GM21423 (cell line): ENCODE measurements around the gene SEMA3D.
"Not testable (repeated sequence)": the region's sequence is repeated elsewhere in the genome, so short reads cannot be mapped to it uniquely, and the experiment has no call there.

Experiments used
- ATAC-seq: cut with Tn5 transposase; IDR thresholded peaks from one replicate; pipeline ENCODE4 v1.9.1; 2021; ENCODE audit warnings: mild to moderate bottlenecking, moderate library complexity; ENCODE audit not compliant: unreplicated experiment

Gene SEMA3D

GRCh38 chr7:85000735-85001350, 186.0 kb downstream of the SEMA3D start:
- ATAC-seq, result no peak

GRCh38 chr7:84999450-84999849, 187.4 kb downstream of the SEMA3D start:
- no peak for ATAC-seq

- no peak for ATAC-seq
Measured at GRCh38 chr7:84998665-84999064, 188.2 kb downstream of the SEMA3D start.

- no peak for ATAC-seq
Measured at GRCh38 chr7:84997626-84998025, 189.2 kb downstream of the SEMA3D start.

- not testable (repeated sequence) for ATAC-seq
Measured at GRCh38 chr7:84992954-84993353, 193.9 kb downstream of the SEMA3D start.

GRCh38 chr7:84985073-84985784, 201.6 kb downstream of the SEMA3D start:
- no peak for ATAC-seq

GRCh38 chr7:84982199-84982598, 204.7 kb downstream of the SEMA3D start:
- no peak for ATAC-seq

- no peak for ATAC-seq
Measured at GRCh38 chr7:84981055-84981976, 205.5 kb downstream of the SEMA3D start.

- ATAC-seq, result no peak
Measured at GRCh38 chr7:84975586-84976185, 211.2 kb downstream of the SEMA3D start.

GRCh38 chr7:84971360-84971759, 215.5 kb downstream of the SEMA3D start:
- no peak for ATAC-seq

GRCh38 chr7:84970670-84971069, 216.2 kb downstream of the SEMA3D start:
- ATAC-seq, result no peak

GRCh38 chr7:84953234-84953633, 233.6 kb downstream of the SEMA3D start:
- ATAC-seq, result no peak

GRCh38 chr7:84950836-84951235, 236.0 kb downstream of the SEMA3D start:
- ATAC-seq, result no peak

- no peak for ATAC-seq
Measured at GRCh38 chr7:84949501-84949900, 237.4 kb downstream of the SEMA3D start.

GRCh38 chr7:84949067-84949466, 237.8 kb downstream of the SEMA3D start:
- ATAC-seq, result no peak

- no peak for ATAC-seq
Measured at GRCh38 chr7:84948634-84949033, 238.2 kb downstream of the SEMA3D start.

- ATAC-seq, result no peak
Measured at GRCh38 chr7:84946549-84946948, 240.3 kb downstream of the SEMA3D start.
